Measurements from ENCODE around the gene GIMAP5.
A peak's percentile ranks its signal among the peaks of the same experiment; 100 is the strongest.
"Not testable (repeated sequence)": the region's sequence is repeated elsewhere in the genome, so short reads cannot be mapped to it uniquely, and the experiment has no call there.

The GIMAP5 gene

GRCh38 chr7:150766334-150766709, 29.1 kb downstream of the GIMAP5 start:
- Histone ChIP-seq H3K4me3 (ENCODE audit: low read length in 2 of 2) (no peak overlapping the region), H3K4me1 (ENCODE audit: control insufficient read depth, insufficient read depth, low read length) (no peaks in the 10 kb centered on the region), H3K27me3 (ENCODE audit: control insufficient read depth in 1 of 2, insufficient read depth in 2 of 2, low read length in 2 of 2) (no peaks in the 10 kb centered on the region), H3K27ac (ENCODE audit: low read length) (no peak overlapping the region), H3K9me3 (ENCODE audit: control insufficient read depth in 2 of 2, low read length in 2 of 2) (no peaks in the 10 kb centered on the region), H3K9ac (ENCODE audit: low read length in 2 of 2) (no peak overlapping the region), H3K36me3 (ENCODE audit: control insufficient read depth in 2 of 2, insufficient read depth in 2 of 2, low read length in 2 of 2) (no peaks in the 10 kb centered on the region)

GRCh38 chr7:150769768-150770167, 32.5 kb downstream of the GIMAP5 start:
- H3K36me3 ChIP-seq (ENCODE audit: control insufficient read depth in 2 of 2, insufficient read depth in 2 of 2, low read length in 2 of 2), result no peaks in the 10 kb centered on the region
- H3K9me3 ChIP-seq (ENCODE audit: control insufficient read depth in 2 of 2, low read length in 2 of 2), result no peaks in the 10 kb centered on the region
- no peaks in the 10 kb centered on the region for H3K27me3 ChIP-seq (ENCODE audit: control insufficient read depth in 1 of 2, insufficient read depth in 2 of 2, low read length in 2 of 2)
- H3K4me3 ChIP-seq (ENCODE audit: low read length in 2 of 2), result no peak overlapping the region
- no peak overlapping the region for H3K9ac ChIP-seq (ENCODE audit: low read length in 2 of 2)
- H3K27ac ChIP-seq (ENCODE audit: low read length), result no peak overlapping the region
- H3K4me1 ChIP-seq (ENCODE audit: control insufficient read depth, insufficient read depth, low read length), result no peaks in the 10 kb centered on the region

- not testable (repeated sequence) for H3K4me1 ChIP-seq (ENCODE audit: control insufficient read depth, insufficient read depth, low read length)
Measured at GRCh38 chr7:150774131-150774530, 36.9 kb downstream of the GIMAP5 start.

GRCh38 chr7:150778014-150778737, 41.0 kb downstream of the GIMAP5 start:
- H3K4me1 ChIP-seq (ENCODE audit: control insufficient read depth, insufficient read depth, low read length), result peaks cover 4% of the 10 kb centered on the region
- H3K4me3 ChIP-seq (ENCODE audit: low read length in 2 of 2), result no peak overlapping the region
- no peaks in the 10 kb centered on the region for H3K27me3 ChIP-seq (ENCODE audit: control insufficient read depth in 1 of 2, insufficient read depth in 2 of 2, low read length in 2 of 2)
- H3K27ac ChIP-seq (ENCODE audit: low read length), result no peak overlapping the region
- no peak overlapping the region for H3K9ac ChIP-seq (ENCODE audit: low read length in 2 of 2)
- H3K36me3 ChIP-seq (ENCODE audit: control insufficient read depth in 2 of 2, insufficient read depth in 2 of 2, low read length in 2 of 2), result no peaks in the 10 kb centered on the region
- H3K9me3 ChIP-seq (ENCODE audit: control insufficient read depth in 2 of 2, low read length in 2 of 2), result no peaks in the 10 kb centered on the region

More at GRCh38 chr7:150774131-150774530, 36.9 kb downstream of the GIMAP5 start:
- not testable (repeated sequence) for H3K4me3 ChIP-seq (ENCODE audit: low read length in 2 of 2); H3K9me3 ChIP-seq (ENCODE audit: control insufficient read depth in 2 of 2, low read length in 2 of 2); H3K9ac ChIP-seq (ENCODE audit: low read length in 2 of 2); H3K27me3 ChIP-seq (ENCODE audit: control insufficient read depth in 1 of 2, insufficient read depth in 2 of 2, low read length in 2 of 2); H3K36me3 ChIP-seq (ENCODE audit: control insufficient read depth in 2 of 2, insufficient read depth in 2 of 2, low read length in 2 of 2); H3K27ac ChIP-seq (ENCODE audit: low read length)

GRCh38 chr7:150778738-150779301, 41.6 kb downstream of the GIMAP5 start:
- H3K27ac ChIP-seq (ENCODE audit: low read length), result no peak overlapping the region
- H3K9me3 ChIP-seq (ENCODE audit: control insufficient read depth in 2 of 2, low read length in 2 of 2), result no peaks in the 10 kb centered on the region
- no peak overlapping the region for H3K9ac ChIP-seq (ENCODE audit: low read length in 2 of 2)
- peaks cover 4% of the 10 kb centered on the region for H3K4me1 ChIP-seq (ENCODE audit: control insufficient read depth, insufficient read depth, low read length)
- no peaks in the 10 kb centered on the region for H3K36me3 ChIP-seq (ENCODE audit: control insufficient read depth in 2 of 2, insufficient read depth in 2 of 2, low read length in 2 of 2)
- H3K27me3 ChIP-seq (ENCODE audit: control insufficient read depth in 1 of 2, insufficient read depth in 2 of 2, low read length in 2 of 2), result no peaks in the 10 kb centered on the region
- no peak overlapping the region for H3K4me3 ChIP-seq (ENCODE audit: low read length in 2 of 2)

- peaks cover 10% of the 10 kb centered on the region for H3K4me1 ChIP-seq (ENCODE audit: control insufficient read depth, insufficient read depth, low read length)
- H3K27me3 ChIP-seq (ENCODE audit: control insufficient read depth in 1 of 2, insufficient read depth in 2 of 2, low read length in 2 of 2), result no peaks in the 10 kb centered on the region
- no peak overlapping the region for H3K4me3 ChIP-seq (ENCODE audit: low read length in 2 of 2)
- no peaks in the 10 kb centered on the region for H3K36me3 ChIP-seq (ENCODE audit: control insufficient read depth in 2 of 2, insufficient read depth in 2 of 2, low read length in 2 of 2)
- no peaks in the 10 kb centered on the region for H3K9me3 ChIP-seq (ENCODE audit: control insufficient read depth in 2 of 2, low read length in 2 of 2)
- no peak overlapping the region for H3K9ac ChIP-seq (ENCODE audit: low read length in 2 of 2)
- H3K27ac ChIP-seq (ENCODE audit: low read length), result no peak overlapping the region
Measured at GRCh38 chr7:150780292-150780691, 43.1 kb downstream of the GIMAP5 start.

- no peak overlapping the region for H3K4me3 ChIP-seq (ENCODE audit: low read length in 2 of 2)
- no peak overlapping the region for H3K9ac ChIP-seq (ENCODE audit: low read length in 2 of 2)
- no peak overlapping the region for H3K27ac ChIP-seq (ENCODE audit: low read length)
Measured at GRCh38 chr7:150781103-150781502, 43.9 kb downstream of the GIMAP5 start.

GRCh38 chr7:150781961-150782360, 44.7 kb downstream of the GIMAP5 start:
- H3K27me3 ChIP-seq (ENCODE audit: control insufficient read depth in 1 of 2, insufficient read depth in 2 of 2, low read length in 2 of 2), result no peaks in the 10 kb centered on the region
- no peaks in the 10 kb centered on the region for H3K9me3 ChIP-seq (ENCODE audit: control insufficient read depth in 2 of 2, low read length in 2 of 2)
- H3K4me1 ChIP-seq (ENCODE audit: control insufficient read depth, insufficient read depth, low read length), result peaks cover 13% of the 10 kb centered on the region
- H3K36me3 ChIP-seq (ENCODE audit: control insufficient read depth in 2 of 2, insufficient read depth in 2 of 2, low read length in 2 of 2), result no peaks in the 10 kb centered on the region
- H3K27ac ChIP-seq (ENCODE audit: low read length), result peak overlapping the region; percentile 18
- H3K9ac ChIP-seq (ENCODE audit: low read length in 2 of 2), result no peak overlapping the region
- H3K4me3 ChIP-seq (ENCODE audit: low read length in 2 of 2), result no peak overlapping the region

More at GRCh38 chr7:150781103-150781502, 43.9 kb downstream of the GIMAP5 start:
- peaks cover 12% of the 10 kb centered on the region for H3K4me1 ChIP-seq (ENCODE audit: control insufficient read depth, insufficient read depth, low read length)
- no peaks in the 10 kb centered on the region for H3K27me3 ChIP-seq (ENCODE audit: control insufficient read depth in 1 of 2, insufficient read depth in 2 of 2, low read length in 2 of 2)
- no peaks in the 10 kb centered on the region for H3K36me3 ChIP-seq (ENCODE audit: control insufficient read depth in 2 of 2, insufficient read depth in 2 of 2, low read length in 2 of 2)
- H3K9me3 ChIP-seq (ENCODE audit: control insufficient read depth in 2 of 2, low read length in 2 of 2), result no peaks in the 10 kb centered on the region

GRCh38 chr7:150784120-150784736, 47.0 kb downstream of the GIMAP5 start:
- H3K4me1 ChIP-seq (ENCODE audit: control insufficient read depth, insufficient read depth, low read length), result peaks cover 35% of the 10 kb centered on the region
- no peak overlapping the region for H3K4me3 ChIP-seq (ENCODE audit: low read length in 2 of 2)
- H3K9me3 ChIP-seq (ENCODE audit: control insufficient read depth in 2 of 2, low read length in 2 of 2), result no peaks in the 10 kb centered on the region
- H3K9ac ChIP-seq (ENCODE audit: low read length in 2 of 2), result no peak overlapping the region
- H3K27ac ChIP-seq (ENCODE audit: low read length), result no peak overlapping the region
- peaks cover 0 to 2% of the 10 kb centered on the region in 2 donors for H3K27me3 ChIP-seq (ENCODE audit: control insufficient read depth in 1 of 2, insufficient read depth in 2 of 2, low read length in 2 of 2)
- no peaks in the 10 kb centered on the region for H3K36me3 ChIP-seq (ENCODE audit: control insufficient read depth in 2 of 2, insufficient read depth in 2 of 2, low read length in 2 of 2)

- H3K4me3 ChIP-seq (ENCODE audit: low read length in 2 of 2), result no peak overlapping the region
- no peak overlapping the region for H3K27ac ChIP-seq (ENCODE audit: low read length)
- no peaks in the 10 kb centered on the region for H3K36me3 ChIP-seq (ENCODE audit: control insufficient read depth in 2 of 2, insufficient read depth in 2 of 2, low read length in 2 of 2)
- no peak overlapping the region for H3K9ac ChIP-seq (ENCODE audit: low read length in 2 of 2)
- peaks cover 39% of the 10 kb centered on the region for H3K4me1 ChIP-seq (ENCODE audit: control insufficient read depth, insufficient read depth, low read length)
- H3K9me3 ChIP-seq (ENCODE audit: control insufficient read depth in 2 of 2, low read length in 2 of 2), result no peaks in the 10 kb centered on the region
- H3K27me3 ChIP-seq (ENCODE audit: control insufficient read depth in 1 of 2, insufficient read depth in 2 of 2, low read length in 2 of 2), result peaks cover 0 to 2% of the 10 kb centered on the region in 2 donors
Measured at GRCh38 chr7:150784954-150785353, 47.7 kb downstream of the GIMAP5 start.
